DMS153 treated with DMSO at 0.1 percent for 48 hours (cell line): ENCODE data around the gene RAPGEF2.
"Not testable (repeated sequence)": the region's sequence is repeated elsewhere in the genome, so short reads cannot be mapped to it uniquely, and the experiment has no call there.

Experiments used
- DNase-seq: peaks from one replicate; lab custom pipeline; 2025; ENCODE audit not compliant: unreplicated experiment; lab: John Stamatoyannopoulos, UW

RAPGEF2 gene

DNA sequence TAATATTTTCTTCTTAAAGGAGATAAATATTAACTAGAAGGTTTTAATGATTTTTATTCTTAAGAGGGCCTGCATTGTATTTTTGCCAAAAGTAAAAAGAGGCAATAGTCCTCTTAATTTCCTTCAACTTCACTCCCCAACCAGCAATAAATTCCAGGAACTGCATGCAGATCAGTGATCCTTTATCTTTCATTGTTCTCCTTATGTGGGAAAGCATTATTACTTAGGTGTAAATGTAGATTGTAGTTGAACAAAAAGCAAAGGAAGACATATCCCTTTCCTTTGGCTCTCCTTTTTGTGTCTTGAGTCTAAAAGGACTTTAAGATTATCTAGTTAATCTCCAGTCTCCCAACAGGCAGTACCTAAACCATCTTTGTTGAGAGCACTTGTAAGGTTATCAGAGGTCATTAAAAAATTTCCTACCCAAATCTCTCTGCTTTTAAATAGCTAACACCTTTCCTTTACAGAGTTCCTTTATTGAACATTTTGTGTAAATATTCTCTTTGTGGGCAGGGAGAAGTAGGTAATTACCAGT is 55.3 kb downstream of the RAPGEF2 start:
- DNase-seq = no peak

DNA sequence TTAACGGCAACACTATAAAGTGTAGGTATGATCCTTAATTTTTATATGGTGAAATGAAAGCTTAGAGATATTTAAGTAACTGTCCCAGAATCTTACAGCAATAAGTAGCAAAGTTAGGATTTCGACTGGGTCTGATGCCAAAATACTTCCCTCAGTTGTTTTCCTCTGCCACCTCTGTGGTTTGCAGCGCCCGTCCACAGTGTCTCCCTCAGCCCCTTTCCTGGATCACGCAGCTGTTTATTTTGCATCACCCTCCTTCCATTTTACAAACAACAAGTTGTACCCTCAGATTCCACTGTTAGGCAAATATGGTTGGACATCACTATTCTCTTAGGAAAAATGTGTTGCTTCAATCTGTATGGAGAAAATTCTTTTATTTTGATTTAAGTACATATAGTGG is 56.1 kb downstream of the RAPGEF2 start:
- no peak for DNase-seq

DNA sequence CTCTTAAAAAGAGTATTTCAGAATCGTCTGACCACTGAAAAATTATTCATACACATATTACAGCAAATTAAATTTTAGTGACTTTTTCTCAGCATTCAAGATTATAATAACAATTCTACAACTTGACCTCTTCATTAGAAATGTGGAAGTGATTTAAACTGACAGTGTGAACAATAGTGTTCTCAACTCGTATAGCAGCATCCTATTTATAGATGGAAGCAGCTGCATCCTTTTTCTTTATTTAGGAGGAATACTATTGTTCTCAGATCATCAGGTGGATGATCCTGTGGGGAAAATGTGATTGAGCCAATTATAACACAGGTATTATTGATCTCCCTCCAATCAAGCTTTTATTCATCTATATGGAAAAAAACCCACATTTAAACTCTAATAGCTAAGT is 56.7 kb downstream of the RAPGEF2 start:
- peak; percentile 34 for DNase-seq

DNA sequence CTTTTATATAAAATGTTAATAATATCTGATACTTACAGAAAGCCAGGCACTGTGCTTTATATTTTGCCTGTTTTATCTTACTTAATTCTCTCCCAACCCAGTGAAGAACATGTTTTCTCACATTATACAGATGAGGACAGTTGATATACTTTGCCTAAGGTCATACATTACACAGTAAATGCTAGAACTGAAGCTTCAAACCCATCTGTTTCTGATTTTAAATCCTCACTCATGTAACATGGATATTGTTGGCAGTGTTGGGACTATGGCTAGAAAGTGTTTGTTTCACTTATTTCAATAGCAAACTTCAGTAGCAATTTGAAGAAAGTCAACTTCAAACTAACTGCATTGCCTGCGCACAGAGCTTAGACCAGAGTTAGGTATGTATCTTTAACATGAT is 57.4 kb downstream of the RAPGEF2 start:
- DNase-seq = no peak

DNA sequence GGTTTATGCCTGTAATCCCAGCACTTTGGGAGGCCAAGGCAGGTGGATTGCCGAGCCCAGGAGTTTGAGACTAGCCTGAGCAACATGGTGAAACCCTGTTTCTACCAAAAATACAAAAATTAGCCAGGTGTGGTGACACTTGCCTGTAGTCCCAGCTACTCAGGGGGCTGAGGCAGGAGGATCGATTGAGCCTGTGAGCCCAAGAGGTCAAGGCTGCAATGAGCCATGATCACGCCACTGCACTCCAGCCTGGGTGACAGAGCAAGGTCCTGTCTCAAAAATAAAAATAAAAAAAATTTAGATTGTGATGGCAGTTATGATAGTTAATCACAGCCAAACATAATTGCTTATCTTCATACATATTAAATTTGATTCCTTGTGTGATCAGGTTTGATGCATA is 58.6 kb downstream of the RAPGEF2 start:
- not testable (repeated sequence) for DNase-seq

DNA sequence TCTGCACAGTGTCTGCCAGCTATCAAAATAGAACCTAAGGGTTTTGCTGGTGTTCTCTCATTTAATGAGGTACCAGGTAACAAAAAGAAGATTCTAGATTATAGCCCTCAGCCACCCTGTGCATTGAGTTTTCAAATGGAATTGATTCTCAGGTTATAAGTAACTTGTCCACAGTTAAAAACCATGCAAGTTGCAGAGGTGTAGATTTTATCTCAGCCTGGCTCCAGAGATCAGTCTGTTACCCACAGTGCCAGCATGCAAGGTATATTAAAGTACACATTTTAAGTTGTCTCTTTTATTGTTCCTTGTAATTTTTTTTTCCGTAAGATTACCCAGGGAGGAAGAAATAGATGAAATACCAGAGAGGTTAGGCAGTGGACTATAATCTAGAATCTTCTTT is 59.7 kb downstream of the RAPGEF2 start:
- DNase-seq = no peak

DNA sequence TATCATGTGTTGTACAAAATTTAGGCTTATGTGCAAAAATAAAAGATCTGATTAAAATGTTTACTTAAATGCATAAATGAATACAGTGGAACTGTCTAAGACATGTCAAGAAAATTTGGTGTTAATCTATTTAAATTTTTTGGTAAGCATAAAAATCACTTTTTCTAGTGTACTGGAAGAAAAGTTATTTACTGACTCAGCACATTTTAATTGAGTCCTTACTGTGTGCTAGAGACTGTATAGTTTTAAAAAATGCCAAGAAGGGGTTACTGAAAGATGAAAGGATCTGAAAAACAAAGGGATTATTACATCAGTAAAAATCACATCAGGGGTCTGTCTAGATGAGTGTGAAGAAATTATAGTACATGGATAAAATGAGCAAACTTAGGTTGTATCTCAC is 60.6 kb downstream of the RAPGEF2 start:
- DNase-seq = no peak

DNA sequence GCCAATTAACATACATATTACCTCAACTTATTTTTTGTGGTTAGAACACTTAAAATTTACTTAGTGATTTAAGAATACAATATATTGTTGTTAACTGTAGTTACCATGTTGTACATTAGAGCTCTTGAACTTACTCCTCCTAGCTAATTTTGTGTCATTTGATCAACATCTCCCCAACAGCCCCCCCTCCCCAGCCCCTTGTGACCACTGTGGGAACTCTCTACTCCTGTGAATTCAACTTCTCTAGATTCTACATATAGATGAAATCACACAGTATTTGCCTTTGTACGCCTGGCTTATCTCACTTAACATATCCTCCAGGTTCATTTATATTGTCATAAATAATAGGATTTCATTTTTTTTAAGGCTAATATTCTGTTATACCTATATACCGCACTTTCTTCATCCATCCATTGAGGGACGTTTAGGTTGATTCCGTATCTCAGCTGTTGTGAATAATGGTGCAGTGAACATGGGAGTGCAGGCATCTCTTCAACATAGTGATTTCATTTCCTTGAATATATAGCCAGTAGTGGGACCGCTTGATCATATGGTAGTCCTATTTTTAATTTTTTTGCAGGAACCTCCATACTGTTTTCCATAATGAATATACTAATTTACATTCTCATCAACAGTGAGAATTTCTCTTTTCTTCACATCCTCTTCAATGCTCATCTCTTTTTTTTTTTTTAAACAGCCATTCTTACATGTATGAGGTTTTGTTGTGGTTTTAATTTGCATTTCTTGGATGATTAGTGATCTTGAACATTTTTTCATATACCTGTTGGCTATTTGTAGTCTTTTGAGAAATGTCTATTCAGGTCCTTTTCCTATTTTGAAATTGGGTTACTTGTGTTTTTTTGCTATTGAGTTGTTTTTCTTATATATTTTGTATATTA is 66.8 kb downstream of the RAPGEF2 start:
- no peak for DNase-seq

DNA sequence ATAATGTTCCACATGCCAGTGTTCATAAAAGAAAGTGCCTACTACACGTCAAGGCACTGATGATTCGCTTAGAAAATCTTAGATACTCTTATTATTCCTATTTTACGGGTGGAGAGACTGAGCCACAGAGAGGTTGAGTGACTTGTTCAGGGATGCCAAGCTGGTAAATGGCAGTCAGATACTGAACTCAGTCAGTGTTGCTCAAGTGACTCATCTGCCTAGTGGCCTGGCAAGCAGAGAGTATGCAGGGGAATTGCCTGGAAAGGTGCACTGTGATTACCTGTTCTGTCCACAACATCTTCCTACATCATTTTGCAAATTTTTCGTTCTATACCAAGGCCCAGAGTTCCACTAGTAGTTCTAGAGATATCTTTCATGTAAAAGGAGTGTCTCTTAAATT is 68.4 kb downstream of the RAPGEF2 start:
- DNase-seq = no peak

DNA sequence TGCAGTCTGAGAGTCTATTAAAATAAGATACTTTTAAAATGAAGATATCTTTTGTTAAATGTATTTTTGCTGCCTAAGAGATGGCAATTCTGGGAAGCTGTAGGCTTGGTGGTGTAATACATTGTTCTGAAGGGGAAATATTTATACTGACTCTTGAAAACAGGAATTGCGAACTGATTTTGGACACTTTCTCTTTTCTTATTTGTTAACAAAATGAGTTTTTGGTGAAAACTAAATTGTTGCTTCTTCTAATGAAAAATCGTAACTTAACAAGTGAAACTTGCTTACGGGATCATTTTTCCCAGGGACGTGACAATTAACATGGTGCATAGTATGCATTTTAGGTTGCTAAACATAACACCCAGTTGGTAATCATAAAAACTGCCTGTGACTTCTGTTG is 71.0 kb downstream of the RAPGEF2 start:
- DNase-seq = no peak

DNA sequence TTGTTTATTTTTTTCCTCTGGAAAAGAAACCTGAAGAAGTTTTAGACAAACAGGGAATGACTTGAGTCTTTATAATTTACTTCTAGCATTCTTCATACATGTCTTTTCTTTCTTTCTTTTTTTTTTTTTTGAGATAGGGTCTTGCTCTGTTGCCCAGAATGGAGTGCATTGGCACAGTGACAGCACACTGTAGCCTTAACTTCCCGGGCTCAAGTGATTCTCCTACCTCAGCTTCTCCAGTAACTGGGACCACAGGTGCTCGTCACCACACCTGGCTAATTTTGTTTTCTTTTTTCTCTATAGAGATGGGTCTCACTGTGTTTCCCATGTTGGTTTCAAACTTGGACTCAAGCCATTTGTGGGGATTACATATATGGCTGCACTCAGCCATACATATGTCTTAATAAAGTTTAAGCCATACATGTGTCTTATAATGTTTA is 71.8 kb downstream of the RAPGEF2 start:
- no peak for DNase-seq

DNA sequence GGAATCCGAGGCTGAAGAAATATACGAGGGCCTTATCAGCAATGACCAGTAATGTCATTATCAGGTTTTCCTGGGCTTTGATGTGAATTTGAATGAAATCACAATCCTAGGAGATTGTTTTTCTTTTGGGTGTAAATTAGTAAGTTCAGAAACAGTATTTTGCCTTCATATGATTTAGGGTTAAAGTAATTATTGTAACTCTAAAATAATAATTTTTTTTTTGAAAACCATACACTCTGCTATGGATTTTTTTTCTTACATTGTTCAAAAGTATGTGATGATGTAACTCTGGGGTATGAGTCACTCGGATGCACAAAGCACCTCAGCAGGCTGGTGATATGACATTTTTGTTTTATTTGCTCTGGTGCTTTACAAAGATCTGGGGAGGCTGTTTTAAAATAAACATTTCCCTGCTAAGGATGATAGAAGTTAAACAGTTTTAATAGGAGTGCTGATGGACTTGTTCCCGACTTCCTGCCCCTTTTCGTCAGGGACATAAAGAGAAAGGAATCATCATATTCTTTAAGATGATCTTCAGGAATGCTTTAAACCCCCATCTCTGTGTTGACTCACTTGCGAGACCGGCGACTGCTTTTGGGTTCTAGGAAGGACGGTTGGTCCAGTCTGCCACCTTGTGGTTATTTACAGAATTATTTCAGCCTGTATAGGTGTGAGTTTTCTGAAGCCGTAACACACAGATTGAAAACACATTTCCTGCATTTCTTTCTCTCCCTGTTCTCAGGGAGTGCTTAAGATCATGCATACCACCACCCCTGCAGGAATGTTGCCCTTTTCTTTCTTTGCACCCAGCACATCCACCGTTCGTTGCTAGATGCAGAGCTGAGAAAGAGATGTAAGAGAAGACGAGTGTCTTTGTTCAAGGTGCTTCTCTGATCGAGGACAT is 72.5 kb downstream of the RAPGEF2 start:
- peak; percentile 65 for DNase-seq

DNA sequence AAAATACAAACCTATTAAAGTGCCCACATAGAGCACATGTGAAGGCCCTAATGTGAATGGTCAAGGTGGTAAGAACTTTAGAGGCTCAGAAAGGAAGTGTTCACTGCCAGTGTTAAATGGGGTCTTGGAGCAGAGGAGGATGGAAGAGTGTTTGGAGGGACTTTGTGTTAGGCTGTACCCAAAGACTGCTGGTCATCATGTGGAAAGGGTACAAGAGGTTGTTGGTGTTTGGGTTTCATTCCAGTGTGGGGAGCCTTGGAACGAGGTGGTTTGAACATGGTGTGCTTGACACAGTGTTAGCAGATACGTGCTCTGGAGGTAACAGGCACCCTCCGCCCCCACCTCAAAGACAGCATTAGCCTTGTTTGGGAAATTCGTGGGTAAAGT is 73.1 kb downstream of the RAPGEF2 start:
- DNase-seq = no peak

DNA sequence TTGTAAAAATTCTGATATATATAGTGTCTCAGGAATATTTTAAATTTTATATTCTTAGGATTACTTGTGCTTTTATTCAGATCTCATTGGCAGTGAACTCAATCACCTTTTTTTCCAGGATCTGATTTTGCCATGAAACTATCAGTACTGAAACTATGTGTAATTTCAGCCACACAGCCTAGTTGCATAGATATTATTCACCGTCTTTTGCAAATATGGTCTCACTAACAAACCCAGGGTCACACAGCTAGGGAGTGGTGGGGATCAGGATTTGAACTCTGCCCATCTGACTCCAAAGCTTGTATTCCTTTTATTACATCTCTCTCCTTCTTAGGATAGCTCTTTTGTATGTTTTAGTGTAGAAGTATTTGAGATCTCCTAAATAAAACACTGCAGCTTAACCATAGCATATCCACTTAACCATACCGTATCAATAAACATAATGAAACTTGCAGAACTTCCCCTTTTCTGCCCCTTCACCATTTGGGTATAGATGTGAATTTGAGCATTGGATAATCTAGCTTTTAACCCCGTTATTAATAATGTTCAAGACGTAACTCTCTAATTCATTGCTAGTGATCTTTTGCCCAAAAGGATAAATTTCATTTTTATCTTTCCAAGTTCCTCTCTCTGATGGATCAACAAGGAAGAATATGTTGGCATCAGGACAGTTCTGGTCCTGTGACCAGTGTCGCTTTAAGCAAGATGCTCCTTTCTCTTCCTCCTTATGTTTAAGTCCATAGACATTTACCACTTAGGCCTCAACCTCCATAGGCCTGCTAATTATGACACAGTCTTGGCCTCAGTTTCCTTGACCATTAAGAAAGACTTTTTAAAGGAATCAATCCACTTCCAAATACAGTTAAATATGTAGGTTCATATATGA is 74.6 kb downstream of the RAPGEF2 start:
- no peak for DNase-seq

DNA sequence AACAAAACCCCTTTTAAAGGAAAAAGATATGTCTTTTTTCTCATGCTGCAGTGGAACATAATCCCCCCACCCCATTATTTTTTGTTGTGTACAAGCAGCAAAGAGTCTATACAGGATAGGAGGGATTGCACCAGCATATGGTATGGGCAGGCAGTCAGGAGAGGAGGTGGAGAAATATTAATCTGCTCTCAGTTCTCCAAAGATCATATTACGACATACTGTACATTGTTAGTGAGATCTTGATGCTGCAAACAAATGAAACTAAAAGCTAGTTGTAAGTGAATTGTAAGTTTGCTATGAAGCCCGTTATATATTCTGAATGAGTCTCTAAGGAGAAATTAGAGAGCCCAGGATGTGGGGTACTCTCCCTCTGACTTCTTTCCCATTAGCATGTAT is 75.3 kb downstream of the RAPGEF2 start:
- no peak for DNase-seq

DNA sequence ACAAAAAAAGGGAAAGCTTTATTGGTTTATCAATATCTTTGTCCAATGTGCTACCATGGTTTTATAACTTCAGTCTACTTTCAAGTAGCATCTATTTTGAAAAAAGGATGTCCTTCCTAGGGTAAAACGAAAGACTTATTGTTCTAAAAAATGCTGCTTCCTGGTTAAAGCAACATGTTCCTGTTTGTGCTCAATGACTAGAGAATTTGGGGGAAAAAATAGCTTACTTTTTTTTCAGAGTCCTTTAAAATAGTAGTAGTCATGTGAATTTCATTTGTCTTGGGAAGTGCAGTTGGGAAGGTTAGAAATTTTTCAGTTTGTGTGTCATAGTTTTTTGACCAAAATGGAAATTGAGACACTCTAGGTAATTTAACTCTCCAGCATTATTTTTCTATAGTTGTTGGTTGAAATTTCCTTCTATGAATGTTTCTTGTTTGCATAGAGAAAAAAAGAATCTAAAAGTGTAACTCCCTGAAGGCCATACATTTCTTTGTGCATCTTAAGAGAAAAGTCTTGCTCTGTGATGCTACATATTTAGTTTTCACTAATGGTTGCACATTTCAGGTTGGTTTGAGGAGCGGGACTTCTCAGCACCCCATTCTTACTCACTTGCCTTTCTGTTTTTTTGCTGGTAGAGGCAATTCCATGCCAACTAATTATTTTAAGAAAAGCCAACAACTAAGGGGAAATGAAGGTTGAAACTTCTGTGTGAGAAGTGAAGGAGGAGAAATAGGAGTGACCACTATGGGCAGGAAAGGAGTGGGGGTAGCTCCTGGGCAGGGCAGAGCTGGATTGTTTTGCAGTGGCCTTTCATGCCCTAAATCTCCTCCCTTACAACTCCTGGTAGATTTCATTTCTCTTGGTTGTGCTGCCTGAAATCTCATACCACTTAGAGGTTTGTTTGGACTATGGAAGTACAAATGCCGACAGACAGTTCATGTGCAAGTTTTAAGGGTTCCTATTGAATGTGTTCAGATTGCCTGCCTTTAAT is 76.4 kb downstream of the RAPGEF2 start:
- no peak for DNase-seq

DNA sequence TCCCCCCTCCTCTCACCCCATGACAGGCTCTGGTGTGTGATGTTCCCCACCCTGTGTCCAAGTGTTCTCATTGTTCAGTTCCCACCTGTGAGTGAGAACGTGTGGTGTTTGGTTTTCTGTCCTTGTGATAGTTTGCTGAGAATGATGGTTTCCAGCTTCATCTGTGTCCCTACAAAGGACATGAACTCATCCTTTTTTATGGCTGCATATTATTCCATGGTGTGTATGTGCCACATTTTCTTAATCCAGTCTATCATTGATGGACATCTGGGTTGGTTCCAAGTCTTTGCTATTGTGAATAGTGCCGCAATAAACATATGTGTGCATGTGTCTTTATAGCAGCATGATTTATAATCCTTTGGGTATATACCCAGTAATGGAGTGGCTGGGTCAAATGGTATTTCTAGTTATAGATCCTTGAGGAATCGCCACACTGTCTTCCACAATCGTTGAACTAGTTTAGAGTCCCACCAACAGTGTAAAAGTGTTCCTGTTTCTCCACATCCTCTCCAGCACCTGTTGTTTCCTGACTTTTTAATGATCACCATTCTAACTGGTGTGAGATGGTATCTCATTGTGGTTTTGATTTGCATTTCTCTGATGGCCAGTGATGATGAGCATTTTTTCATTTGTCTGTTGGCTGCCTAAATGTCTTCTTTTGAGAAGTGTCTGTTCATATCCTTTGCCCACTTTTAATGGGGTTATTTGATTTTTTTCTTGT is 81.2 kb downstream of the RAPGEF2 start:
- DNase-seq = not testable (repeated sequence)

DNA sequence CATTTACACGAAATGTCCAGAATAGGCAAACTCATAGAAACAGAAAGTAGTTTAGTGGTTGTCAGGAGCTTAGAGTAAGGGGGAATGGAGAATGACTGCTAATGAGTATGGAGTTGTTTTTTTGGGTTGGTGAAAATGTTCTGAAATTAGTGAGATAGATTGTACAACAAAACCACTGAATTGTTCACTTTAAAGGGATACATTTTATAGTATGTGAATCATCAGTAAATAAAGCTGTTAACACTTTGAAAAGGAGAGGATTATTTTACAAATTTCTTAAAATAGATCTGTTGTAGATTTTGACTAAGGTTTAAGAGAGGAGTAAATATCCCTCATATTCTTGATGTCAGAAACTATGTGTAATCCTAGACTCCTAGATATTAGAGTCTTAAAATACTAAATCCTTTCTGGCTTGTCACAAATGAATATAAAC is 82.7 kb downstream of the RAPGEF2 start:
- DNase-seq = no peak

DNA sequence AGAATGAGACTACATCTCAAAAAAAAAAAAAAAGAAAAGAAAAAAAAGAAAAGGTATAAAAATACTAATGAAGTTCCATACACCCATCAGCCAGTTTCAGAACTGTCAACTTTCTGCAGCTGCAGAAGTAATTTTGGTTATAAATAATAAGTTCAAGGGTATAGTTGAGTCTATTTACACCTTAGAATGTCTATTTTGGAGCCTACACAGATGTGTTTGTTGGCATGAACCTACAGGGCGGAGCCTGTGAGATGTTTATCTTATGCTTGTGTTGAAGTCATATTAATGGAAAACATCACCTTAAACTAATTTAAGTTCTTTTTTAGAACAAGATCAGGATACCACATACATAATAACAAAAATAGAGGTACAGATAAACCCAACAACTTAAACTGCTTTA is 85.8 kb downstream of the RAPGEF2 start:
- DNase-seq = no peak
